IPS-20b (cell line): ENCODE measurements around the gene CEP350.

Experiments
- H3K27ac ChIP-seq: one replicate; pipeline ENCODE4 v1.5.1; 2013; ENCODE audit warnings: low read length
- H3K27me3 ChIP-seq: 2 replicates; pipeline ENCODE4 v1.6.1; 2013; ENCODE audit warnings: mild to moderate bottlenecking, low read length, inconsistent platforms; ENCODE audit not compliant: insufficient read depth
- H3K36me3 ChIP-seq: 2 replicates; pipeline ENCODE4 v1.6.1; 2013; ENCODE audit warnings: low read depth, mild to moderate bottlenecking, inconsistent platforms, low read length, moderate library complexity; ENCODE audit not compliant: insufficient read depth
- H3K4me1 ChIP-seq: 2 replicates; pipeline ENCODE4 v1.6.1; 2013; ENCODE audit warnings: mild to moderate bottlenecking, control low read depth, inconsistent platforms, low read length, moderate library complexity; ENCODE audit not compliant: insufficient read depth
- H3K4me3 ChIP-seq: 2 replicates; pipeline ENCODE4 v1.5.1; 2013; ENCODE audit warnings: mild to moderate bottlenecking, low read length, inconsistent platforms
- H3K9ac ChIP-seq: 2 replicates; pipeline ENCODE4 v1.6.1; 2013; ENCODE audit warnings: low read depth, mild to moderate bottlenecking, inconsistent platforms, low read length, moderate library complexity
- H3K9me3 ChIP-seq: 2 replicates; pipeline ENCODE4 v1.6.1; 2013; ENCODE audit warnings: mild to moderate bottlenecking, low read depth, low read length, inconsistent platforms; ENCODE audit not compliant: insufficient read depth

The CEP350 gene

GRCh38 chr1:179925922-179926849 lies 28.4 kb upstream of the CEP350 start:
- H3K4me3 ChIP-seq: no peak overlapping the region
- H3K27ac ChIP-seq: no peak overlapping the region
- H3K9me3 ChIP-seq: no peaks in the 10 kb centered on the region
- H3K9ac ChIP-seq: no peak overlapping the region
- H3K27me3 ChIP-seq: no peaks in the 10 kb centered on the region
- H3K4me1 ChIP-seq: peaks cover 15% of the 10 kb centered on the region
- no peaks in the 10 kb centered on the region for H3K36me3 ChIP-seq

- H3K4me3 ChIP-seq: no peak overlapping the region
- peaks cover 8% of the 10 kb centered on the region for H3K4me1 ChIP-seq
- no peak overlapping the region for H3K9ac ChIP-seq
Measured at GRCh38 chr1:179926850-179927205, 27.8 kb upstream of the CEP350 start.

GRCh38 chr1:179929955-179930798 lies 24.4 kb upstream of the CEP350 start:
- Histone ChIP-seq H3K4me3 (no peak overlapping the region), H3K9me3 (no peaks in the 10 kb centered on the region), H3K27ac (no peak overlapping the region), H3K4me1 (no peaks in the 10 kb centered on the region), H3K36me3 (no peaks in the 10 kb centered on the region), H3K27me3 (no peaks in the 10 kb centered on the region), H3K9ac (no peak overlapping the region)

More at GRCh38 chr1:179926850-179927205, 27.8 kb upstream of the CEP350 start:
- Histone ChIP-seq H3K27ac (no peak overlapping the region), H3K36me3 (no peaks in the 10 kb centered on the region), H3K27me3 (no peaks in the 10 kb centered on the region), H3K9me3 (no peaks in the 10 kb centered on the region)

- Histone ChIP-seq H3K36me3 (no peaks in the 10 kb centered on the region), H3K9ac (no peak overlapping the region), H3K27ac (no peak overlapping the region), H3K4me1 (no peaks in the 10 kb centered on the region), H3K4me3 (no peak overlapping the region), H3K9me3 (no peaks in the 10 kb centered on the region), H3K27me3 (no peaks in the 10 kb centered on the region)
Measured at GRCh38 chr1:179930867-179931266, 23.7 kb upstream of the CEP350 start.

GRCh38 chr1:179933219-179933618 lies 21.4 kb upstream of the CEP350 start:
- no peak overlapping the region for H3K27ac ChIP-seq
- no peaks in the 10 kb centered on the region for H3K4me1 ChIP-seq
- H3K9me3 ChIP-seq: no peaks in the 10 kb centered on the region
- no peak overlapping the region for H3K9ac ChIP-seq
- no peaks in the 10 kb centered on the region for H3K36me3 ChIP-seq
- no peaks in the 10 kb centered on the region for H3K27me3 ChIP-seq
- no peak overlapping the region for H3K4me3 ChIP-seq

GRCh38 chr1:179935909-179936496 lies 18.6 kb upstream of the CEP350 start:
- Histone ChIP-seq H3K4me3 (no peak overlapping the region), H3K27ac (no peak overlapping the region), H3K27me3 (no peaks in the 10 kb centered on the region), H3K4me1 (no peaks in the 10 kb centered on the region), H3K9ac (no peak overlapping the region), H3K36me3 (no peaks in the 10 kb centered on the region), H3K9me3 (no peaks in the 10 kb centered on the region)

GRCh38 chr1:179937668-179938254 lies 16.8 kb upstream of the CEP350 start:
- no peaks in the 10 kb centered on the region for H3K4me1 ChIP-seq
- no peaks in the 10 kb centered on the region for H3K27me3 ChIP-seq
- H3K9me3 ChIP-seq: no peaks in the 10 kb centered on the region
- H3K9ac ChIP-seq: no peak overlapping the region
- no peak overlapping the region for H3K27ac ChIP-seq
- no peaks in the 10 kb centered on the region for H3K36me3 ChIP-seq
- no peak overlapping the region for H3K4me3 ChIP-seq

- Histone ChIP-seq H3K27ac (no peak overlapping the region), H3K36me3 (no peaks in the 10 kb centered on the region), H3K4me3 (no peak overlapping the region), H3K9me3 (no peaks in the 10 kb centered on the region), H3K27me3 (no peaks in the 10 kb centered on the region), H3K4me1 (no peaks in the 10 kb centered on the region), H3K9ac (no peak overlapping the region)
Measured at GRCh38 chr1:179938752-179939151, 15.9 kb upstream of the CEP350 start.

- no peaks in the 10 kb centered on the region for H3K4me1 ChIP-seq
- H3K36me3 ChIP-seq: no peaks in the 10 kb centered on the region
- no peak overlapping the region for H3K9ac ChIP-seq
- H3K4me3 ChIP-seq: no peak overlapping the region
- no peaks in the 10 kb centered on the region for H3K27me3 ChIP-seq
- no peaks in the 10 kb centered on the region for H3K9me3 ChIP-seq
- H3K27ac ChIP-seq: no peak overlapping the region
Measured at GRCh38 chr1:179939941-179940340, 14.7 kb upstream of the CEP350 start.

GRCh38 chr1:179941454-179941853 lies 13.2 kb upstream of the CEP350 start:
- no peaks in the 10 kb centered on the region for H3K36me3 ChIP-seq
- H3K4me3 ChIP-seq: no peak overlapping the region
- no peak overlapping the region for H3K27ac ChIP-seq
- H3K27me3 ChIP-seq: no peaks in the 10 kb centered on the region
- no peak overlapping the region for H3K9ac ChIP-seq
- no peaks in the 10 kb centered on the region for H3K9me3 ChIP-seq
- H3K4me1 ChIP-seq: no peaks in the 10 kb centered on the region

- no peak overlapping the region for H3K9ac ChIP-seq
- H3K9me3 ChIP-seq: no peaks in the 10 kb centered on the region
- no peaks in the 10 kb centered on the region for H3K36me3 ChIP-seq
- no peak overlapping the region for H3K4me3 ChIP-seq
- H3K27me3 ChIP-seq: no peaks in the 10 kb centered on the region
- no peaks in the 10 kb centered on the region for H3K4me1 ChIP-seq
- H3K27ac ChIP-seq: no peak overlapping the region
Measured at GRCh38 chr1:179950651-179951050, 4.0 kb upstream of the CEP350 start.
